Adipocyte (in vitro differentiated cells): Measurements from ENCODE around the gene TBL1Y.

ENCODE experiments used
- DNase-seq: peaks from one replicate; pipeline ENCODE4 v3.0.0-alpha.2; 2015; ENCODE audit warnings: low read depth
- H3K27me3 ChIP-seq: replicated peaks from 2 replicates; pipeline ENCODE4 v1.7.0; 2013; ENCODE audit warnings: mild to moderate bottlenecking, low read length, moderate library complexity; ENCODE audit not compliant: control insufficient read depth, insufficient read depth
- H3K36me3 ChIP-seq: 2 replicates; pipeline ENCODE4 v1.7.0; 2013; ENCODE audit warnings: low read length, mild to moderate bottlenecking, moderate library complexity; ENCODE audit not compliant: control insufficient read depth, insufficient read depth, severe bottlenecking
- H3K4me1 ChIP-seq: 2 replicates; pipeline ENCODE4 v1.7.0; 2013; ENCODE audit warnings: mild to moderate bottlenecking, low read length, moderate library complexity; ENCODE audit not compliant: control insufficient read depth, insufficient read depth
- H3K4me3 ChIP-seq: 2 replicates; pipeline ENCODE4 v1.7.0; 2013; ENCODE audit warnings: mild to moderate bottlenecking, low read length, moderate library complexity
- H3K9ac ChIP-seq: 2 replicates; pipeline ENCODE4 v1.7.0; 2013; ENCODE audit warnings: mild to moderate bottlenecking, low read length, moderate library complexity
- H3K9me3 ChIP-seq: 2 replicates; pipeline ENCODE4 v1.7.0; 2013; ENCODE audit warnings: mild to moderate bottlenecking, low read length, moderate library complexity; ENCODE audit not compliant: control insufficient read depth

The TBL1Y gene

DNA sequence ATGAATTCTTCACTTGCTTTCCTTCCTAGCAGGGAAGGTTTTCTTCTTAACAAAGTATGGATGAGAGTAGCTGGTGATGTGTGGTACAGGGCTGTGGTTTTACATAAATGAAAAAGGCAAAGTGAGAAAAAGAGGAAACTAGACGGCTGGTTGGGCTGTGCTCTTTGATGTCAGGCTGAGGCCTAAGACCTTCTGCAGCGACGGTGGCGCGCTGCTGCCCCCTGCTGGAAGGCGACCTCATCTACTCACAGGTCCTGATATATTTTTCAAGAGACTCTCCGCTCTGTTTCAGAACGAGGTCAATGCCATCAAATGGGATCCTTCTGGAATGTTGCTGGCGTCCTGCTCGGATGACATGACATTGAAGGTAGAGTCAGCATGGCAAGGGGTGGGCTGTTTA is 175.1 kb downstream of the TBL1Y start:
- DNase-seq = no peak
- Histone ChIP-seq H3K9ac (no peak overlapping the region), H3K36me3 (no peaks in the 10 kb centered on the region), H3K4me1 (no peaks in the 10 kb centered on the region), H3K4me3 (no peak overlapping the region), H3K27me3 (no peaks in the 10 kb centered on the region), H3K9me3 (no peaks in the 10 kb centered on the region)

DNA sequence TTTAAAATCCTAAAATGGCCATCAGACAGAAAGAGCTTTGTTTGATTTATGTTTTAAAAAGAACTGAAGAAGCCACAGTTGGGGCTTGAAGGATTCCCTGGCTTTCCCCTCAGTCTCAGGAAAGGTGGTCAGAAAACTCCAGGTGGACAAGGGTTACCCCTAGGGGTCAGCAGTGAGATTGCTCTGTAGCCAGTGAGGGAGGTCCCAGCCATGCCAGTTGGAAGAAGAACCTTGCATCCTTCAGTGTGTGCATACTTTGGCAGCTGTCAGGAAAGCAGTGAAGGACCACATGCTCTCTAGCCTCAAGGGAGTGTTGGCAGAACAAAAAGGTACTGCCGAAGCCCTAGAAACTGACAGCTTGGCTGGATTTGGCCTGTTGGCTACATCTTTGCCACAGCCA is 182.3 kb downstream of the TBL1Y start:
- no peaks in the 10 kb centered on the region for H3K36me3 ChIP-seq
- H3K4me3 ChIP-seq = no peak overlapping the region
- no peaks in the 10 kb centered on the region for H3K9me3 ChIP-seq
- no peaks in the 10 kb centered on the region for H3K4me1 ChIP-seq
- no peak for DNase-seq
- no peak overlapping the region for H3K9ac ChIP-seq
- no peaks in the 10 kb centered on the region for H3K27me3 ChIP-seq

DNA sequence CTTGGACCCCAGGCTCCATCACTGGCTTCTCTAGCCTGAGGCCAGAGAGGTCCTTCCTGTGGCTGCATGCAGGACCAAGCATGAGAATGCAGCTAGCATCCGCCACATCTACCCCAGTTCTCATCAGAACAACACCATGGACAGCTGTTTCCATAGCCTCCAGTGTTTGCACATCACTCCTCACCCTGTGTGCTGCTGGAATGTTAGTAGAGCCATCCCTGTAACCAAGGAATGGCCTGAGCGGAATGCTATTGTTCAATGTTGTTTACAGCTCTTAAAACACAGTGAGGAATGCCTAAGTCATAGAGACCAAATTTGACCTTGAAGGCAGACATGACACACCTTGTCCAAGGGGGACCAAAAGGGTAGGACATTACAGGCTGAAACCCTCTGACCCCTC is 183.9 kb downstream of the TBL1Y start:
- Histone ChIP-seq H3K4me1 (no peaks in the 10 kb centered on the region), H3K36me3 (no peaks in the 10 kb centered on the region), H3K27me3 (no peaks in the 10 kb centered on the region), H3K4me3 (no peak overlapping the region), H3K9me3 (no peaks in the 10 kb centered on the region), H3K9ac (no peak overlapping the region)
- no peak for DNase-seq

DNA sequence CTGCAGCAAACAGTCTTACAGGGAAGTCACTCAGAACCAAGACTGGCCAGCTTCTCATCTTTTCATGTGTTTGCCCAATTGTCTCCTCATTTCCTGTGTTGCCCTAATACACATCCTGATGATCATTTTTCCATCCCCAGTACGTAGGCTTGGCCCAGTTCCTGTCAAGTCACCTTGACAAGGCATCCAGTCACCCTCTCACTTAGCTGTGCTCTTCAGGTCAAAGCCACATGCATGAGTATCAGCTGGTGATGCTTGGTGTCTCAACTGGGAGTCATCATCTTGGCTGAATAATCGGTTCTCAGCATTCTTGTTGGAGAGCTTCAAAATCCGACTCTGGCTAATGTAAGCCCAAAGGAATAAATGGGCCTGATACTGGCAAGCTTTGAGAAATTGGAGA is 186.5 kb downstream of the TBL1Y start:
- no peak for DNase-seq
- Histone ChIP-seq H3K4me1 (no peaks in the 10 kb centered on the region), H3K36me3 (no peaks in the 10 kb centered on the region), H3K27me3 (no peaks in the 10 kb centered on the region), H3K9ac (no peak overlapping the region), H3K9me3 (no peaks in the 10 kb centered on the region), H3K4me3 (no peak overlapping the region)

DNA sequence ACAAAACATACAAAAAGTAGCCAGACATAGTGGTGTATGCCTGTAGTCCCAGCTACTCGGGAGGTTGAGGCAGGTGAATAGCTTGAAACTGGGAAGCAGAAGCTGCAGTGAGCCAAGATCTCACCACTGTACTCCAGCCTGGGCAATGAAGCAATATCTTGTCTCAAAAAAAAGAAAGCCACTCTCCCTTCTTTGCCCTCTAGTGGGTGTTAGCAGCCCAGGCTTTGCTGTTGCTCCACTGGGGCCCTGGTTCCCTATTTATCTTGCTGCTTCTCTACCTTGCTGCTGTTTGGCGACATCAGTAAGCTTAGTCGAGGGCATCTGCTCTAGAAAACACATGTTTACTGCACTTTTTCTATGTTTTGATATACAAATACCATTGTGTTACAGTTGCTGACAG is 189.2 kb downstream of the TBL1Y start:
- no peak overlapping the region for H3K9ac ChIP-seq
- H3K27me3 ChIP-seq = no peaks in the 10 kb centered on the region
- H3K36me3 ChIP-seq = no peaks in the 10 kb centered on the region
- no peak overlapping the region for H3K4me3 ChIP-seq
- no peaks in the 10 kb centered on the region for H3K4me1 ChIP-seq
- DNase-seq = no peak
- no peaks in the 10 kb centered on the region for H3K9me3 ChIP-seq

DNA sequence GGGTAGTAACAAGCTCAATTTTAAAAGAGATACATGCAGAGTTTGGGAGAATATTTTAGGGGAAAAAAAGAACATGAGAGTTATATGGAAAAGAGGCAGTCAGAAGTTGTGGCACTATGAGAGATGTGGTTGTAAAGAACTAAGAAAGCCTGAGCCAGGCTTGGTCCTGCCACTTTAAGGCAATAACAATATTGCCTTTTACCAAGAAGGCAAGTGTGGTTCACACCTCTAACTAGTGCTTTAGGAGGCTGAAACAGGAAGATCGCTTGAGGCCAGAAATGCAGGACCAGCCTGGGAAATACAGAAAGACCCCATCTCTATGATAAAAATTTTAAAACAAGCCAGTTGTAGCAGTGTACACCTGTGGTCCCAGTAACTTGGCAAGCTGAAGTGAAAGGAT is 192.2 kb downstream of the TBL1Y start:
- Histone ChIP-seq H3K9me3 (no peaks in the 10 kb centered on the region), H3K9ac (no peak overlapping the region)
- no peak for DNase-seq

DNA sequence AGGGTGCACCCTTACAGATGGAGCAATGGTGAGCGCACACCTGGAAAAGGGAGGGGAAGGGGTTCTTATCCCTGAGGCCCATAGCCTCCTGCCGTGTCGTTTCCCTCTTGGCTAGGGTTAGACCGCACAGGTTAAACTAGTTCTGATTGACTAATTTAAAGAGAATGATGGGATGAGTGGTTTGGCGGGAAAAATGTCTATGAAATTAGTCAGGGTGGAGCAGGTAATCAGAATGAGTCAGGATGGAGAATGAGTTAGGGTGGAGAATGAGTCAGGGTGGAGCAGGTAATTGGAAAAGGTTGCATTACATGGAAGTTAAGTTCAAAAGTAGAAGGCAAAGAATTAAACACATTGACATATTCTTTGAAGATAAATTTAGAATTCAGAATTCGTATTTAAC is 196.7 kb downstream of the TBL1Y start:
- no peak overlapping the region for H3K9ac ChIP-seq
- no peaks in the 10 kb centered on the region for H3K9me3 ChIP-seq
- no peaks in the 10 kb centered on the region for H3K4me1 ChIP-seq
- no peaks in the 10 kb centered on the region for H3K27me3 ChIP-seq
- no peak overlapping the region for H3K4me3 ChIP-seq
- no peaks in the 10 kb centered on the region for H3K36me3 ChIP-seq
- DNase-seq = no peak

More for the DNA sequence above, 192.2 kb downstream of the TBL1Y start:
- no peaks in the 10 kb centered on the region for H3K27me3 ChIP-seq
- H3K4me1 ChIP-seq = no peaks in the 10 kb centered on the region
- H3K4me3 ChIP-seq = no peak overlapping the region
- H3K36me3 ChIP-seq = no peaks in the 10 kb centered on the region

DNA sequence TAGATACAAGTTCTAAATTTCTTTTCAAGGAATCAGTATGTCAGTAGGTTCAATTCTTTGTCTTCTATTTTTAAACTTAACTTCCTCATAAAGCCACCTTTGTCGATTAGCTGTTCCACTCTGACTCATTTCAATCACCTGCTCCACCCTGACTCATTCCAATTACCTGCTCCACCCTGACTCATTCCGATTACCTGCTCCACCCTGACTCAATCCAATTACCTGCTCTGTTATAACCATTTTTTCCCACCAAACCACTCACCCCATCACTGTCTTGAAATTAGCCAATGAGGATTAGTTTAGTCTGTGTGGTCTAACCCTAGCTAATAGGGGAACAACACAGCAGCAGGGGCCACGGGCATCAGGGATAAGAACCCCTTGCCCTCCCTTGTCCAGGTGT is 199.6 kb downstream of the TBL1Y start:
- no peak overlapping the region for H3K4me3 ChIP-seq
- no peaks in the 10 kb centered on the region for H3K9me3 ChIP-seq
- no peaks in the 10 kb centered on the region for H3K27me3 ChIP-seq

DNA sequence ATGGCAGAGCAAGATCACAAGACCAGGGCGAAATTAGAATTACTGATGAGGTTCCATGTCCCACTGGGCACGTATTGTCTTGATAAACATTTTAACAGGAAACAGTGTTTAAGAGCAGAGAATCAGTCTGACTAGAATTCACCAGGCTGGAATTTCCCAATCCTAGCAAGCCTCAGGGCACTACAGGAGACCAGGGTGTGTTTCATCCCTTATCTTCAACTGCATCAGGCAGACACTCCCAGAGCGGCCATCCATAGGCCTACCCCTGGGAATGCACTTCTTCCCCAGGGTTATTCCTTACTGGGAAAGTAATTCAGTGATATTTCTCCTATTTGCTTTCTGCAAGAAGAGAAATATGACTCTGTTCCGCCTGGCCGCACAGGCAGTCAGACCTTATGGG is 205.4 kb downstream of the TBL1Y start:
- no peak for DNase-seq
- H3K4me3 ChIP-seq = no peak overlapping the region
- H3K9me3 ChIP-seq = no peaks in the 10 kb centered on the region
- no peaks in the 10 kb centered on the region for H3K36me3 ChIP-seq
- no peaks in the 10 kb centered on the region for H3K27me3 ChIP-seq
- H3K9ac ChIP-seq = no peak overlapping the region
- H3K4me1 ChIP-seq = no peaks in the 10 kb centered on the region

More for the DNA sequence above, 199.6 kb downstream of the TBL1Y start:
- Histone ChIP-seq H3K9ac (no peak overlapping the region), H3K36me3 (no peaks in the 10 kb centered on the region), H3K4me1 (no peaks in the 10 kb centered on the region)
- no peak for DNase-seq

DNA sequence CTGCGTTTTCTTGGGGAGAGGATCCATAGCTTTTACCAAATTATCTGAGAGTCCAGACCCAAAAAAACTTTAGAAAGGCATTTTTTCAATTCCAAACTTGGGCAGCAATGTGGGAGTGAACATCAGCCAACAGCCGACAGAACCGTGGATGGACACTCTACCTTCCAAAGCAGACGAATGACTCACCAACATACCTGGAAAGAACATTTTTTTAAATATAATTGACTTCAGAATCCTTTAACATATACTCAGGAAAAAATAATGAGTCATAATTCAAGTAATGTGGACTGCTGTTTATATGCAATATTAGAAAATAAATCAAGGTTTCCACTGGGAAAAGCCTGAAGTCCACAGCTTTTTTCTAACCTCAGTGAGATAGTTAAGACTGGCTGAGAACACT is 211.7 kb downstream of the TBL1Y start:
- no peaks in the 10 kb centered on the region for H3K9me3 ChIP-seq
- H3K4me1 ChIP-seq = no peaks in the 10 kb centered on the region
- H3K36me3 ChIP-seq = no peaks in the 10 kb centered on the region
- no peaks in the 10 kb centered on the region for H3K27me3 ChIP-seq
- no peak overlapping the region for H3K4me3 ChIP-seq
- DNase-seq = no peak
- H3K9ac ChIP-seq = no peak overlapping the region

DNA sequence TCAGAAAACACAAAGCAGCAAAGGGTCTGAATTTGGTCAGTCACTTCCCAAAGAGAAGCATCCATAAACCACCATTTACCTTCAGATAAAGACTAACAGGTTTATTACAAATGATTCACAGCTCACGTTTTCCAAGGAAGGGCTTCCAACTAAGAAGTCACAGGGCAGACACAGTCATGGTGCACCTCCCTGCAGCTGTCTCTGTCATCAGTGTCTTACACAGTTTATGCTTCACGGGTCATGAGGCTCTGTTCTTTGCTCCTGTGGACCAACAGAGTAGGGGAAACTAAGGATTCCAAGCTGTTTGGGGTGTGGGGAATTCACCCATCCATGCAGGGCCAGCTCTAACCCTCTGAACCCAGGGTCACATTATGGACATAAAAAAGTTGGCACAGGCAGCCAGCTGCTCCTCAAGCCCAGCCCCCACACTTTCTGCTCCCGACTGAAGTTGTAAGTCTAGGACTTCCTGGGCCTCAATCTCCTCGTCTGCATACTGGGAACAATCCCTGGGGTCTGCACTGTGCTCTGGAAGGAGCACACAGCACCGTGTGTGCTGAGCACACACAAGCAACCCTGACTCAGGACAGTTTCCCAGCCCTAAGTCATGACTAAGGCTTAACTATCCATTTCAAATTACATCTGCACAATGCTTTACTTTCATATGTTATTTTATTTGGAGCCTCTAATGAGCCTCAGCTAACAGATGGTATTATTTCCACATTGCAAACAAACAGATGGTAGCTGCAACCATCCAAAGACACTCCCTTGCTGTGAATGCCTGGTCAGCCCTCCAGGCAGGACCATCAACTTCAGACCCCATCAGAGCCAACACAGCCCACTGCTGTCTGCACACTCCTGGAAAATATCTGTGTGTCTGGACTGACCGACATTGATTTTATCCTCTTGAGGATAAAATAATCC is 214.9 kb downstream of the TBL1Y start:
- Histone ChIP-seq H3K4me1 (no peaks in the 10 kb centered on the region), H3K36me3 (no peaks in the 10 kb centered on the region), H3K9me3 (no peaks in the 10 kb centered on the region), H3K9ac (no peak overlapping the region), H3K4me3 (no peak overlapping the region), H3K27me3 (no peaks in the 10 kb centered on the region)
- DNase-seq = no peak

DNA sequence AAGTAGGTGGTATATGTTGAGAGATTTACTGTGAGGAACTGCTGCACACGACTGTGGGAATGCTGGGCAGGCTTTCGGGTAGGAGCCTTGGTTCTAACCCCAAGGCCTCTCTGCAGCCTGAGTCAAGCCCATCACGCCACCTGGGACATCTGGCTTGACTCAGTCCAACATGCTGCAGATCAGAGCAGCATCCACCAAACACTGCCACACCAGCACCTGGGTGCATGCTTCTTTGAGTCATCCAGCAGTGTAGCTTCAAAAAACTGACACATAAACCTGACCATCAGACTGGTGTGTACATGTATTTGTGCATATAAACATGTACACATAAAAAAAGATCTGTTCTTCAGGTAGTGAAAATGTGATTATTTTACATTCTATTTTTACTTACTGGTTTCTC is 217.7 kb downstream of the TBL1Y start:
- Histone ChIP-seq H3K27me3 (no peaks in the 10 kb centered on the region), H3K4me3 (no peak overlapping the region), H3K36me3 (no peaks in the 10 kb centered on the region), H3K9me3 (no peaks in the 10 kb centered on the region), H3K4me1 (no peaks in the 10 kb centered on the region), H3K9ac (no peak overlapping the region)
- DNase-seq = no peak
